CD4-positive, alpha-beta T cell treated with Interferon gamma for 1 hour (primary cell): ENCODE data around the gene PRRT2.
"Not testable (repeated sequence)": the region's sequence is repeated elsewhere in the genome, so short reads cannot be mapped to it uniquely, and the experiment has no call there.

Experiments used
- DNase-seq: peaks from one replicate; pipeline ENCODE4 v3.0.0-alpha.2; 2020

The PRRT2 gene

GRCh38 chr16:29811896-29812665 lies at the start of gene PRRT2:
TSS of gene PRRT2 (plus strand) at chr16:29812193. CDS start at chr16:29813055, 862 bp downstream.
- peak; percentile 44 for DNase-seq

GRCh38 chr16:29763326-29763725 lies 48.7 kb upstream of the PRRT2 start:
- no peak for DNase-seq

DNA sequence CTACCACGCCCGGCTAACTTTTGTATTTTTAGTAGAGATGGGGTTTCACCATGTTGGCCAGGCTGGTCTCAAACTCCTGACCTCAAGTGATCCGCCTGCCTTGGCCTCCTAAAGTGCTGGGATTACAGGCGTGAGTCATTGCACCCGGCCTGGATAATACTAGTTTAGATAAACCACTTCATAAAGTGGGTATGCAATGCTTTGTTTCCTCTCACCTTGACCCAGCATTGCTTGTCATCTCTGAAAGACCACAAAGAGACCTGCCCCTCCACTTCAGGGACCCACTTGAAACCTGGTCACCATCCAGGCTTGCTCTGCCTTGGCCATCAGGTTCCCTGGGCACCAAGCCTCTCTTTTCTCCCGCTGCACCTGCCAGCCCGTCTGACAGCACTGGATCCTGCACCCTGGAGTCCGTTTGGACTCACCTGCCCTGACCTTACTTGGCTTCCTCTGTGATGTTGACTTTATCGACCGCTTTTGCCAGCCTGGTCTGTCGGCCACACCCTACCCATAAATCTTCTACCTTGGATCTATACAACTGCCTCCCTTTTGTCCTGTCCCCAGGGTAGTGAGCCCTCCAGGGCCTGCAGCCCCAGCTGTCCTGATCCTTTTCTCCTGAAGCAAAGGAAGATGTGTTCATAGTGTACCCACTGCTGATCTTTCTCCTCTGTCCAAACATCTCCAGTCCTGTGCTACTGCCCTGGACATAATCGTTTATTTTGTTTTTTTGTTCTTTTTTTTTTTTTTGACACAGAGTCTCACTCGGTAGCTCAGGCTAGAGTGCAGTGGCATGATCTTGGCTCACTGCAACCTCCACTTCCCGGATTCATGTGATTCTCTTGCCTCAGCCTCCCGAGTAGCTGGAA lies 46.6 kb upstream of the PRRT2 start:
- no peak for DNase-seq

GRCh38 chr16:29766571-29766970 lies 45.4 kb upstream of the PRRT2 start:
- no peak for DNase-seq

DNA sequence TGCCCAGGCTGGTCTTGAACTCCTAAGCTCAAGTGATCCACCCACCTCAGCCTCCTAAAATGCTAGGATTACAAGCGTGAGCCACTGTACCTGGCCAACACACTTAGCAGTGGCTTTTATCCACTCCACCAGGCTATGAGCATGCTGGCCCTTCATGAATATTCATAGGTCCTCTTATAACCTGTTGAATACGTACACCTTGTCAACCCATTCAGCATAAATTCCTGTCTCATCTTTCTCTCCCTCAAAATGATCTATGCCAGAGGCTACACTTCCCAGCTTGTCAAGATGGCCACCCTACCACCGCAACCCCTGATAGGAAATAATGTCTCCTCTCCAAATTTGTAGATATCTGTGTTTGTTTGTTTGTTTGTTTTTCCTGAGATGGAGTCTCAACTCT lies 44.9 kb upstream of the PRRT2 start:
- no peak for DNase-seq

DNA sequence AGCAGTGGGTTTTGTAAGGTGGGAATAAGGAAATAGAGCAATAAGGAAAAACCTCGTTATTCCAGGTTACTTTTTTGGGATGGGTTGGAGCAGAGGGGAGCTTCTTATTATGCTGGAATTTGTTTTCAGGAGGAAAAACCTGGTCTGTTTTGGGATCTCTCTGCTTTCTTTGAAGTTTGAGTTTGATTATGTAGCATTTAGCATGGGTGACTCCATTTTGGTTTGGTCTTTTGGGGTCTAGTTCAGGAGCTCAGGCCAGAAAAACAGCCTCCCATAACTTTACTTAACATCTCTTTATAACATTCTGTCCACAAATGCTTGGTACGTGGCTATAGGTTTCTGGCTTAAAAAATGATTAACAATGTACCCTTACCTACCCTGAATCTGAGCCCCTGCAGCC lies 42.5 kb upstream of the PRRT2 start:
- DNase-seq: no peak

- no peak for DNase-seq
Observed at GRCh38 chr16:29770250-29770929, 41.6 kb upstream of the PRRT2 start.

DNA sequence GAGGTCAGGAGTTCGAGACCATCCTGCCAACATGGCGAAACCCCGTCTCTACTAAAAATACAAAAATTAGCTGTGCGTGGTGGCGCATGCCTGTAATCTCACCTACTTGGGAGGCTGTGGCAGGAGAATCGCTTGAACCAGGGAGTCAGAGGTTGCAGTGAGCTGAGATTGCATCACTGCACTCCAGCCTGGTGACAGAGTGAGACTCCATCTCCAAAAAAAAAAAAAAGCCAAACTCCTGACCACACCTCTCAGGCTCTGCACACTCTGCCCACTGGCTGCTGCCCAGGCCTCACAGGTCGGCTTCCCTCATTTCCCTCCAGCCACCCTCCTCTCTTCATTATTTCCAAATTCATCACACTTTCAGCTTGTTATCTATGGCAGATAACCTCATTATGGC lies 39.7 kb upstream of the PRRT2 start:
- DNase-seq: not testable (repeated sequence)

GRCh38 chr16:29774730-29775129 lies 37.3 kb upstream of the PRRT2 start:
- no peak for DNase-seq

DNA sequence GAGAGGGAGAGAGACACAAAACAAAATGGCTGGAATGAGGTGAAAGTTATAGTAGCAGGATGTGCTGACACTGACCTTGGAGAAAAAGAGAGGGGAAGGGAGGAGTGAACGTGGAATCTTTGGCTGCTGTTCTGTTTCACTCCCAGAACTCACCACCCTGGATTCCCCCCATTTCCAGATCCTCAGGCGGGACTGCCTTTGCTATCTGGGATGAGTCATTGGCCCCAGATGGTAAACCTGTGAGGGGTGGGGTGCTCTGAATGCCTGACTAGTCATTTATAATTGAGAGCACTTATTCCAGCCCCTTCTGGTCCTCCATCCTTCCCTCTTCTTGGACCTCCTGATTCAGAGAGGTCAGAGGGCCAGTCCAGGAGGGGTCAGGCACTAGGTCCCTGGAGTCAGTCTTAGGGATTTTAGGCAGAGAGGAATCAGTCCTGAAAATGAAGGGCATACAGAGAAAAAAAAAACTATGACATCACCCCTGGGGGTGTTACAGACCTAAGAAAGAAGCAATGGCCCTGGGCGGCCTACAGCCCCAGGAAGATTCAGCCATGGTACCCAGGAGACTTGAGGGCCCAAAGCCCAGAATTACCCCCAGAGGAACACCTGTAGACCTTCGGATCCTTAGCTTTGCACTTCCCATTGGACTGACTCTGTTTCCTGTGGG lies 36.1 kb upstream of the PRRT2 start:
- DNase-seq: no peak

- no peak for DNase-seq
Observed at GRCh38 chr16:29777576-29778350, 34.2 kb upstream of the PRRT2 start, which contains the start of gene ZG16. TSS of gene ZG16 (plus strand) at chr16:29778256. CDS start at chr16:29779267, 1,011 bp downstream.

GRCh38 chr16:29779474-29779873 lies 32.5 kb upstream of the PRRT2 start:
- no peak for DNase-seq

DNA sequence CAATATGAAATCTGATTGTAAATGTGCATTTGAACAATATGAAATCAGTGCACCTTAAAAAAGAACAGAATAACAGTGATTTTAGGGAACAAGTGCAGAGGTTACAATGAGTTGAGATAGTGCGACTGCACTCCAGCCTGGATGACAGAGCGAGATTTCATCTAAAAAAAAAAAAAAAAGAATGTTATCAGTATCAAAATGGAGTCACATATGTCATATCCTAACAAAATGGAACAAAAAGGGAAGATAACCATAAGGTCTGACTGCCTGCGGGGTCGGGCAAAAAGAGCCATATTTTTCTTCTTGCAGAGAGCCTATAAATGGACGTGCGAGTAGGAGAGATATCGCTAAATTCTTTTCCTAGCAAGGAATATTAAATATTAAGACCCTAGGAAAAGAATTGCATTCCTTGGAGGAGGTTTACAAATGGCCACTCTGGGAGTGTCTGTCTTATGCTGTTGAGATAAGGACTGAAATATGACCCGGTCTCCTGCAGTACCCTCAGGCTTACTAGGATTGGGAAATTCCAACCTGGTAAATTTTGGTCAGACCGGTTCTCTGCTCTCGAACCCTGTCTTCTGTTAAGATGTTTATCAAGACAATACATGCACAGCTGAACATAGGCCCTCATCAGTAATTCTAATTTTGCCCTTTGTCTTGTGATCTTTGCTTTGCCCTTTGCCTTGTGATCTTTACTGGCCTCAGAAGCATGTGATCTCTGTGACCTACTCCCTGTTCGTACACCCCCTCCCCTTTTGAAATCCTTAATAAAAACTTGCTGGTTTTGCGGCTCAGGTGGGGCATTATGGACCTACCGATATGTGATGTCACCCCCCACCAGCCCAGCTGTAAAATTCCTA lies 28.7 kb upstream of the PRRT2 start:
- not testable (repeated sequence) for DNase-seq

DNA sequence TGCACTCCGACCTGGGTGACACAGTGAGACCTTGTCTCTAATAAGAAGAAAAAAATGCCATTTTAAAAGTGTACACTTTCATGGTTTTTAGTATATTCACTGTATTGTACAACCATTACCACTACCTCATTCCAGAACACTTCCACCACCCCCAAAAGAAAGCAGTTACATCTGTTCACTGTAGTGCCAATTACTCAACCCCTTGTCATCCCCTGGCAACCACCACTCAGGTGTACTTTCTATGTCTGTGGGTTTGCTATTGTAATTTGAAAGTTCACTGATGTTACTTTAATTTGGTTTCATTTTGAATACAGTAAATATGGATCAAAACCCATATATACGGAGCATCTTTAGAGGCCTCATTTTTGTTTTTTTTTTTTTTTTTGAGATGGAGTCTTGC lies 27.8 kb upstream of the PRRT2 start:
- DNase-seq: no peak

GRCh38 chr16:29784901-29785500 lies 27.0 kb upstream of the PRRT2 start:
- DNase-seq: peak; percentile 74

GRCh38 chr16:29787155-29787554 lies 24.8 kb upstream of the PRRT2 start:
- not testable (repeated sequence) for DNase-seq

DNA sequence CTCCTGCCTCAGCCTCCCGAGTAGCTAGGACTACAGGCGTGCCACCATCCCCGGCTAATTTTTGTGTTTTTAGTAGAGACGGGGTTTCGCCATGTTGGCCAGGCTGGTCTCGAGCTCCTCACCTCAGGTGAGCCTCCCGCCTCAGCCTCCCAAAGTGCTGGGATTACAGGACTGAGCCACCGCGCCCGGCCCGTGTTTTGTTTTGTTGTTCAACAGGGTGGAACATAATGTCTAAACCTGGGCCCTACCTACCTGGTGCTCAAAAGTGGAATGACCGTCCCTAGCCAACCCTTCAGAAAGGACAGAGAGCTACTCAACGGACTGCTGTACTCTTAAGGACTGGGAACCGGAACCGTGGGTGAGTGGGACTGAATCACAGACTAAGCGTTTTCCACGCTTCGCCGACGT lies 22.2 kb upstream of the PRRT2 start:
- DNase-seq: peak; percentile 3

DNA sequence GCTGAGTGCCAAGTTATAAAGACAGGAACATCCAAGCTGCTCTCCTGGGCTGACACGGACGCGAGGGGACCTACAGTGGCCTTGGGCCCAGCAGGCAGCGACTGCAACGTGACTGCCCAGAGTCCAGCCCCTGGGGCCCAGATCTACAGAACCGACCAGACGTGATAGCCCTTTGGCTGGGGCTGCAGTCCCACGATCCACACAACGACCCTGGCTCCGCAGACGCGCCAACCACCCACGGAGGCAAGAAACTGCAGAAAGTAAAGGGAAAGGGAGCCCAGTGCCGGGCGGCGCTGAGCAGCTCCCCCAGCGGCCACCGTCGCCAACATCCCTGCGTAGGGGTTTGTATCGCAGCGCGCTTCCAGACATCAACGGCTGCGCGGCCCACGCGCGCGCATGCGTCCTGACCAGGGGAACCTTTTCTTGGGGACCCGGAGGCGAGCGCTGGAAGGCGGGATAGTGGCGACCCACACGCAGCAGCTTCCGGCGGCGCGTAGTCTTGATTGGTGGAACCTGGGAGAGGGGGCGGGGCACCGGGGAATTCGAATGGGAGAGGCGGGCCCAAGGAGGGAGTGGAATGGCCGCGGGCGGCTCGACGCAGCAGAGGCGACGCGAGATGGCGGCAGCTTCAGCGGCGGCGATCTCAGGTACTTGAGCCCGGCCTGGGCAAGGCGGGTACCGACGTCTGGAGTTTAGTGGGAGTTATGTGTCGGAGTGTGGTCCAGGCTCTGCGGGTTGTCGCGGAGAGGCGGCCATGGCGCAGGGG lies 21.6 kb upstream of the PRRT2 start, which contains the start of gene KIF22:
Gene KIF22 (plus strand): TSS at position 569 of the 766 bp plus-strand sequence. CDS start 9 bp downstream, at position 578.
- DNase-seq: peak; percentile 100
